Measurements from ENCODE around the gene SLIRP.

DNA sequence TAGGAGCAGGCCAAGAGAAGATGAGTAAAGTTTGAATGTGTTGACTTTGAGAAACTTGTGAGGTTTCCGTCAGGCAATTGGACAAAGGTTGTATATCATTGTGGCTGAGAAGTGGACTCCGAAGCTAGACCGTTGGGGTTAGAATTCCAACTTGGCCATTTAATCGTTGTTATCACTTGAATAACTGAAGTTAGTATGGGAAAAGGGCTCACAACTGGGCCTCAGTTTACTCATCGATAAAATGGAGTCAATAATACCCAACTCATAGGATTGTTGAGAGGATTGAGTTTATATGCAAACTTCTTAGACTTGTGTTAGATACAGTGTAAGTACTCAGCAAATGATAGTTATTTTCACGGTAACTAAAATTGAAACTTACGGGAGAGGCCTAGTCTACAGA is 846 bp downstream of the SLIRP start:
- TF ChIP-seq, protein P1, sequence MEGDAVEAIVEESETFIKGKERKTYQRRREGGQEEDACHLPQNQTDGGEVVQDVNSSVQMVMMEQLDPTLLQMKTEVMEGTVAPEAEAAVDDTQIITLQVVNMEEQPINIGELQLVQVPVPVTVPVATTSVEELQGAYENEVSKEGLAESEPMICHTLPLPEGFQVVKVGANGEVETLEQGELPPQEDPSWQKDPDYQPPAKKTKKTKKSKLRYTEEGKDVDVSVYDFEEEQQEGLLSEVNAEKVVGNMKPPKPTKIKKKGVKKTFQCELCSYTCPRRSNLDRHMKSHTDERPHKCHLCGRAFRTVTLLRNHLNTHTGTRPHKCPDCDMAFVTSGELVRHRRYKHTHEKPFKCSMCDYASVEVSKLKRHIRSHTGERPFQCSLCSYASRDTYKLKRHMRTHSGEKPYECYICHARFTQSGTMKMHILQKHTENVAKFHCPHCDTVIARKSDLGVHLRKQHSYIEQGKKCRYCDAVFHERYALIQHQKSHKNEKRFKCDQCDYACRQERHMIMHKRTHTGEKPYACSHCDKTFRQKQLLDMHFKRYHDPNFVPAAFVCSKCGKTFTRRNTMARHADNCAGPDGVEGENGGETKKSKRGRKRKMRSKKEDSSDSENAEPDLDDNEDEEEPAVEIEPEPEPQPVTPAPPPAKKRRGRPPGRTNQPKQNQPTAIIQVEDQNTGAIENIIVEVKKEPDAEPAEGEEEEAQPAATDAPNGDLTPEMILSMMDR (IDR thresholded peaks at IDR 0.05) = no peak
- no peak for TF ChIP-seq POLR2A (IDR thresholded peaks at IDR 0.05)

Measured in adrenal gland (tissue), 5 donors.